Effector CD8-positive, alpha-beta T cell (primary cell): ENCODE measurements around the gene RAP2A.

Experiments used
- DNase-seq: peaks from one replicate; lab custom pipeline; 2025; lab: John Stamatoyannopoulos, UW

Gene RAP2A

DNA sequence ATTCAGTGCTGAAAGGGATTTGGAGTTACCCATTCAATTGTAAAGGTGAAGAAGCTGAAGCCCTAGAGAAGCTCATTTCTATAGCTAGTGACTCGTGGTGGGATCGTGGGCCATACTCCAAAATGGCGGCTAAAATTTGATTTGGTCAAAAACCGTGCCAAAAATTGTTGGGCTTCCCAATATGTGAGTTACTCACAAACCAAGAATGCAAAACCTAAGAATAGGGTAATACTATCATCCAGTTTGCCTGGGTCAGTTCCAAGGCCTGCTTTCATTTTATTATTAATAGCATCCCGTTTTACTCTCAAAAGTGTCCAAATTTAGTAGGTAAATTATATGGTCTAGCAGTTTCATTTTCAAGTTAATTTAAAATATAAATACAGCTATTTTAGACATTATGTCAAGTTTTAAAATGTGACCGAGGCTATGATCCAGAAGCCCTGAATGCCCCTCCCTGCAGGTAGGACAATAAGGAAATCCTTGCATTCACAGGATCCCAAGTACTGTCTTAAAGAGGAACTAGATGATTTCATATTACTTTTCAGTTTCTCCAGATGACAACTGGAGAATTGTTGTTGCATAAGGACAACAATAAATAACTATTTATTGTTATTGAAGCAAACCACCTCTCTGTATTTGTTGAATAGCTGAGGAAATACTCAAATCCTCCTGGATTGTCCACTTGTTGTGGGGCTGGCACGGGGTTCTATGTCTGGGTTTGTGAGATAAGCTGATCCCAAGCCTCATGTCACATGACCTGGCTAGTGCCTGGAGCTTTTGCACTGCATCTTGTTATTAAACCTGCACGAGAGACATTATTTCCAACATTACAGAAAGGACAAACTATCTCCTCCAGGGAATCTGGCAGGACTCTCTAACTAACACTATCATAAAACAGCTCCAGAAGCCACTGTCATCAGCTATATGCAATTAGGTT, 11.6 kb upstream of the RAP2A start:
- DNase-seq = no peak

DNA sequence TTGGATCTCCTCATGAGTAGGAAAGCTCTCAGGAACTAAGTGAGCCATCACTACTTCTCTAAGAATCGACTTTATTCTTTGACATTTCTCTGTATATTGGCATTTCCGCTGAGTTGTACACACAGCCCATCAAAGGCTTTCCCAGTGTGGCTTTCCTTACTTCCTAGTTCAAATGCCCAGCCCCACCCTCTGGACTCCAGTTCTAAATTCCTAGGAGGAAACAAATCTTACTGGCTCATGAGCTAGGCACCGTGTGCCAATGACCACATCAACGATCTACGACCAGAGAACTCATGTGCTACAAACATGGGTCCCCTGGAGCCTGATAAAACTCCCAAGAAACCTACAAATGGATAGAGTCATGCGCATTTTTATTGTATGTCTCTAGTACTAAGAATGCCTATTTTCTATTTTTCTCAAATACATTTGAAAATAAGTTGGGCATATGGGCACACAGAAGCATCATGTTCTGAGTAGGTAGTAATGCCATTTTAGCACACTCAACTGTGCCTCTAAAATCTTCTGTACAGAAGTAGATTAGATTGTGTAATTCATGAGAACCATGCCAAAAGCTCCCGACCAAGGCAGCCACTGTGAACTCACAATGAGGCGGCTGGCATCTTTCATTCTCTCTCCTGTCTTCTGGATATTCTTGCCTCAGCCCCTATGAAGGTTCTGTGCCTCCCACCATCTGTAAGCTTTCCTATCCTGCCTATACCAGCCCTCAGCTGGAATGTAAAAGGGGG, 10.5 kb upstream of the RAP2A start:
- DNase-seq = no peak

GRCh38 chr13:97425590-97425989, 8.4 kb upstream of the RAP2A start:
- DNase-seq = no peak

DNA sequence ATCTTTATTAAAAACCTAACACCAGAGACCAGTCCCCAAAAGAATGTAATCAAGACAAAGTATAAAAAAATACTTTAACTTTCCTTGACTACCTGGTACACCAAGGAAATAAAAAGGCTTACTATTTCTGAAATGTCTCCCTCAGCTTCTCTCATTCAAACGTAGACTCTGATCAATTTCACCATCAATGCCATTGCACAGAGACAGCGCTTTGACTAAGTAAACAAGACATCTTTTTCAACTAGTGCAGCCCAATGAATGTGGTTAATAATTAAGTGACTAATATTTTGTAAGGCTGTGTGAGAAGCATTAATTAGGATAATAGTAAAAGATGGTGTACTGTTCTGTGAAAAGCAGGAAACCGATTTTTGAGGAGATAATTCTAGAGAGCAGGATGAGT, 7.3 kb upstream of the RAP2A start:
- DNase-seq = no peak

DNA sequence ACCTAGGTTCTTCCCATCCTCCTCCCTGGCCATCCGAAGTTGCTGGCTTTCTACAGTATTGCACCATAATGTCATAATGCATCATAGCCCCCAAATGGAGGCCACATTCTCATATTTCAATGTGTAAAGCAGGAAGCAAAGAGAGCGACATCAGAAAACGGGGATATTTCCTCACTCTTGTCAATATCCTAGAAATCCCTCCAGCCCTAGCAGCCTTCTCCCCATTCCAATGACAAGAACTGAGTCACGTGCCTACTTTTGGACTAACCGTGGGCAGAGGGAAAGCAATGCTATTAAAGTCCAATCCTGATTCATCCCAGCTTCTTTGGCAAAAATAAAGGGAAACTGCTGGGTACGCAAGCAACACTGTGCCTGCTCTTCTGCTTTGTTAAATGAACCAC, 4.3 kb upstream of the RAP2A start:
- no peak for DNase-seq

- no peak for DNase-seq
Measured at GRCh38 chr13:97430296-97430695, 3.7 kb upstream of the RAP2A start.

- no peak for DNase-seq
Measured at GRCh38 chr13:97431171-97431764, 2.7 kb upstream of the RAP2A start.

DNA sequence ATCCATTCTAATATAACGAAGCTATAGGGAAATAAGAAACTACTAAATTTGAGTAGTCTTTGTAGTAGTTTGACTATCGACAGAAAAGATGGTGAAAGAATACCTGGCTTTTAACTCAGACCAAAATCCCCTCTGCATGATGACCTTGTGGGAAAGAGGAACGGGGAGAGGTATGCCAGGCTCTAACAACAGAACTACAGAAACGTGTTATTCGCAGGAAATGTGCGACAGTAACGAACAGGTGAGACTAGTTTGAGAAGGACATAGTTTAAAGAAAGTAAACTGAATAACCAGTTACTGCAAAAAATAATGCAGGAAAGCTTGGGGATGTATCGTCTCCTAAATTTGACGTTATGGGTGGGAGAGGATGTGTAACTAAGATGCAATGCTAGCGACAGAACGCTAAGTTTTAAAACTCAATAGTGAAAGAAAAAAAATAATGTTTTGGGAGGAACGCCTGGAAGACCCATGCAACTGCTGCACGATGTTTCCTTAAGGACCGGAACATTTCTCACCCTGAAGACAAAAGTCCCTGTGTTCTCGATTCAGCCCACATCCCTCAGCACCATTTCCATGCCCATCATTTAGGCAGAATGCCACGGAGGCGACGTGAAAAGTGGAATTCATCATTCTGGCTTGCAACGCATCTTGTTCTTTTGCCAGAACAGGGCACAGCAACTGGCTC, 1.6 kb upstream of the RAP2A start:
- DNase-seq = no peak

DNA sequence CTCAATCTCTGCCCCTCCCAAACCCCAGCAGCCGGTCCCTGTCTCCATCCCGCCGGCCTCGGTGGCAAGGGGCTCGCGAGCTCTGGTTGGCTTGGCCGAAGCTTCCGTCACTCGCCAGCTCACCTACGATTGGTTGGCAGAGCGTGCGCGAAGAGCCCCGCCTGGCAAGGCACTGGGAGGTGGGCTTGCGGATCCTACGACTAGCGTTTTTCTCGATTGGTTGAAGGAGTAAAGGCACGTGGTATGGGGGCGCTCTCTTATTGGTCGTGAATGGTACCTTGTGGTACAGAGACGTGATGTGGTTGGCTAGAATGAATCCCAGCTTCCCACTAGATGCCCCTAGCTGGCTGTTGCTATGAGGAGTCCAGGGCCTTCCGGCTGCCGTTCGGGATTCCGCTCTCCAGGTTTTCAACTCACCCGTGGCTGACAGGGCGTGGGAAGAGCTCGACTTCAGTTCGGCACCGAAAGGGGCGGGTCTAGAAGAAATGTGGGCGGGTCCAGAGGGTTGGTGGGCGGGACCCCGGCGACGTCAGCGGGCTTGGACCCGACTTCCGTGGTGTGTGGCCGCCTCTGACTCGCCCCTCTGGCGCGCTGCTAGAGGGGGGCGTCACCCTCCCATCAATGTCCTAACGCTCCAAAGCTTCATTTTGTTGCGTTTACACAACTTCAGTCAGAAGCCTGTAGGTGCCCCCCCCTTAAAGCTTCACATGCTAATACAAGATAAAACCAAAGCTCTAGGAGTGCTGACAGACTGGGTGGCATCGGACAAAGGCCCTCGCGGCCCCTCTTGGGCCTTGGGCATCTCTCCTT, 847 bp upstream of the RAP2A start:
- DNase-seq = peak; percentile 99

GRCh38 chr13:97434397-97435201, 630 bp downstream of the RAP2A start:
- peak; percentile 35 for DNase-seq

DNA sequence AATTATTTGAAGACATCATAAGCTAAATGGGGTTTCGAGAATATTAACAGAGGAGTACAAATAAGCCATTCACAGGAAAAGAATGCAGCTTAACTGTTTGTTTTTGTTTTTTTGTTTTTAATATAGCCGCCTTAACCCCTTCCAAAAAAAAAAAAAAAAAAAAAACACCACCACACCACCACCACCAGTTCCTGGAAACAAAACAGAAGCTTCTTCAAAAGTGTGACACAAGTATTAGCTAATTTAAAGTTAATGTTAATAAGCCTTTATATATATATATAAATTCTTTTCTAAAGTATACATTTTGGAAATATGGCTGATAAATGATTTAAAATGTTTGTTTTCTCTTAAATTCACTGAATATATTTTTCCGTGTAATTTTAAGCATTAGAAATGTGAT, 1.4 kb downstream of the RAP2A start:
- DNase-seq = no peak

DNA sequence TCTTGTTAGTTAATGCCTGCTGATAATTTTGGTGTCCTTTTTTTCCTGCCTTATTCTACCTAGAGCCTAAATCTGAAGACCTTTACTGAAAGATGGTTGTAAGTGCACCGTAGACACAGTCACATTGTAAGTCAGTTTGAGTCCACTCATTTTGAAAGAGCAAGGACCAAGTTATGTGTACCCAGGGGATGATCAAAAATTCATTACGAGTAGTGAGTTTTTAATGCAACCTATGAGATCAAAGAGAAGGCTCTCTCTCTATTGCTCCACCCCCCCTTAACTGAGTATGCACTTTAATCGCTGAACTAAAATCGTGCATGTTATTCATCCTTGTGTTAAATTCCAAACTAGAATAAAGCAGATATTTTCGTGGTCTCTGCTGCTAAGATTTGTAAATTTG, 1.8 kb downstream of the RAP2A start:
- DNase-seq = no peak

DNA sequence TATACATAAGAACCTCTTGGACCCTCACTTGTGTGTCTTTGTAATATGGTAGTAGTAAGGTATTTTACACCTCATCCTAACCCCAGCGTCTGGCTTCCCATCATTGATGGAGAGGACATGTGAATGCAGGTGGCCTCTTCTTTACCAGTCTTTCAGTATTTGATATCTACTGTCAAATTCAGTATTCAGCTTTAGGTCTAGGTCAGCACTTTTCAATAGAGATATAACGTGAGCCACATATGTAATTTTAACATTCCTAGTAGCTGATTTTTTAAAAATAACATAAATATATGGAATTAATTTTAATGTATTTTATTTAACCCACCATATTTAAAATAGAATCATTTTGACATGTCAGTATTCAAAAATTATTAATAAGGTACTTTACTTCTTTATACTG, 2.9 kb downstream of the RAP2A start:
- DNase-seq = no peak

DNA sequence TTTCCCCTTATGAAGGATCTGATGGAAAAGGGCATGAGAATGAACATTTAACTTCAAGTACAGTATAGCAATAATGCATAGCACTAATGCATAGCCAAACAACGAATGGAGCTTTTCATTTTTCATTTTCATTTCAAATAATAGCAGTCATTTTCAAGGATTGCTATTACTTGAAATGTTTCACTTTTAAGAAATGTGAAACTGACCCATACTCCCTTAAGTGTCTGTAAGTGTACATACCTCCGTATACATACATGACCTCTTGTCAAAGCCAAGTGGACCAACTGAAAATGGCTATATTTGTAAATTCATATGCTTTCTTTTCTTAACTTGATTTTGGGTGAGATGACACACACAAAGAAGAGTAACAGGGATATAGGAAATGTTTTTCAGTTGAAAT, 3.8 kb downstream of the RAP2A start:
- DNase-seq = no peak

DNA sequence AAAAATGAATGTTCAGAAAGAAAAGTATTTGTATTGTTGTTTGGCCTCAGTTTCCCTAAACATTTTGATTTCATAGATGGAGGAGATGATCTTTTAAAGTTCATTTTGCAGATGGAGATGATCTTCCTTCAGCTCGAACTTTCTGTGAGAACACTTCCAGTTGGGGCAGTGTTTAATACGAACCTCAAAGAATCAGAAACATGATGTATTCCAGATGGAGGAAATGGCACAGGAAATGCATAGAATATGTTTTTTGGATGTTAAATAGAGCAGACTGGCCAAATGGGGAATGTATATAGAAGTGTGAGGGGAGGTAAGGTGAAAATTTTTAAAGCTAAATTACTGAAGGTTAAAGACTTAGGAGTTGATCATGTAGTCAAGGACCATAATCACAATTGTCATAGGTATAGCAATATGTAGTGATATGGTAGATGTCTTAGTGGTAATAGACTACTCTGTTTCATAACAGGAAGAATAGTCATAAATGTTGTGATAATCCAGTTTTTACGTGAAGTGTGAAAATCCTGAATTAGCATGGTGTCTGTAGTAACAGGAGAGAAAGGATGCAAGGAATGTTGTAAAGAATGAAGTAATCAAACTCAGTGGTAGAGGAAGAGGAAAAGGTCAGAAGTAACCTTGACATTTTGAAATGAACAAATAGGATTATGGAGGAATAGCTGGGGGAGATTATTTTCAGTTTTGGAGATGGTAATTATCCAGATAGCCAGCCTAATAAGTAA, 5.1 kb downstream of the RAP2A start:
- no peak for DNase-seq

GRCh38 chr13:97440598-97441170, 6.7 kb downstream of the RAP2A start:
- DNase-seq = no peak

- no peak for DNase-seq
Measured at GRCh38 chr13:97441368-97441767, 7.4 kb downstream of the RAP2A start.

DNA sequence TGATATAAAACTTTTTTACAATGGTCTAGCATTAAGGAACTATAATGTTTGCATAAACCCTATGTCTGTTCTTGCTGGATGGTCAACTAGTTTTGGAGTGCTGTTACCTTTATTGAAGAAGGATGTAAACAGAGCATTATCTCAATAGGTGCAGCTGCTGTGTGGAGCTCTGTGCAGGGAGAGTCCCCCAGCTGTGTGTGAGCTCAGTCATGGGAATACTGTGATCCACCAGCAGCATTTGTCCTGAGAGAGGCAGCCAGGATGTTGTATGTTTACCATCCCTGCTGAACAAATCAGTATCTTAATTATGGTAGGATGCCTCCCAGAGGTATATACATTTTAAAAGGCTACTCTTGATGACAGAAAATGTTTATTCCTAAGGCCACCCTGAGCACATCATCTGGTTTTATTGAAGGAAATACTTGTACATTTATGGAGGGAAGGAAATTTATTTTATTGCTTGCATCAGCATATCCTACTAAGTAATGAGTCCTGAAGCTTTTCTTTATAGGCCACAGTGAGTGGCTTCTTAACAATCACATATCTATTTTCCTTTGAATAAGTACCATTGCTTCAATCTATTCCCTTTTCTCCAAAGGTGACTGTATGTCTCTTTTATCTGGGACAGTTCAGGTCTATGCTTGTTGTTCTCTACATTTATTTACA, 11.7 kb downstream of the RAP2A start:
- no peak for DNase-seq

- DNase-seq = no peak
Measured at GRCh38 chr13:97446448-97446847, 12.5 kb downstream of the RAP2A start.
